ENCODE data around the gene KL.

The KL gene

GRCh38 chr13:33070713-33071112, 54.5 kb downstream of the KL start:
- in situ Hi-C loops (cut with HindIII; ENCODE audit: low pct_ligation_motif_present, low pct_unique_long_range_greater_than_20kb, low sequenced_read_pairs) = no loop called here
- DNase-seq = no peak

DNA sequence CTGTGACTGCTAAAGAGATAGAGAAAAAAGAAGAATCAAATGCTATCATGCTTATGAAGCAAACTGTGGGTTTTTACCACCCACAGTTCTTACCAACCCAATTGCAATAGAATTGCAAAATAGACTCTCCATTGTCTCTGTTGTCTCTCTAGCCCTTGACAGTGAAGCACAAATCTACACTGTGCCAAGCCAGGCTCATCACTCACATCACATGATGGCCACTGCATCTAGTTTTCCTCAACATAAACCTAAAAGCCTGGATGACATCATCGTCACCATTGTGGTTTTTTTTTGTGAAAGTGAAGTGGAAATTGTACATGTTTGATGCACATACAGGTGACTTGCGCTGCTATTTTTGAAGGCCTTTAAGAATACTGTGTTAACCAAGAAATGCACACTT, 56.1 kb downstream of the KL start:
- no peak for DNase-seq
- in situ Hi-C loops (cut with HindIII; ENCODE audit: low pct_ligation_motif_present, low pct_unique_long_range_greater_than_20kb, low sequenced_read_pairs) = no loop called here

GRCh38 chr13:33072759-33073158, 56.5 kb downstream of the KL start:
- in situ Hi-C loops (cut with HindIII; ENCODE audit: low pct_ligation_motif_present, low pct_unique_long_range_greater_than_20kb, low sequenced_read_pairs) = no loop called here
- no peak for DNase-seq

- in situ Hi-C loops (cut with HindIII; ENCODE audit: low pct_ligation_motif_present, low pct_unique_long_range_greater_than_20kb, low sequenced_read_pairs) = no loop called here
- DNase-seq = no peak
Observed at GRCh38 chr13:33073338-33073737, 57.1 kb downstream of the KL start.

- no peak for DNase-seq
- in situ Hi-C loops (cut with HindIII; ENCODE audit: low pct_ligation_motif_present, low pct_unique_long_range_greater_than_20kb, low sequenced_read_pairs) = no loop called here
Observed at GRCh38 chr13:33076001-33076992, 60.1 kb downstream of the KL start.

- in situ Hi-C loops (cut with HindIII; ENCODE audit: low pct_ligation_motif_present, low pct_unique_long_range_greater_than_20kb, low sequenced_read_pairs) = no loop called here
- DNase-seq = no peak
Observed at GRCh38 chr13:33078263-33078662, 62.0 kb downstream of the KL start.

DNA sequence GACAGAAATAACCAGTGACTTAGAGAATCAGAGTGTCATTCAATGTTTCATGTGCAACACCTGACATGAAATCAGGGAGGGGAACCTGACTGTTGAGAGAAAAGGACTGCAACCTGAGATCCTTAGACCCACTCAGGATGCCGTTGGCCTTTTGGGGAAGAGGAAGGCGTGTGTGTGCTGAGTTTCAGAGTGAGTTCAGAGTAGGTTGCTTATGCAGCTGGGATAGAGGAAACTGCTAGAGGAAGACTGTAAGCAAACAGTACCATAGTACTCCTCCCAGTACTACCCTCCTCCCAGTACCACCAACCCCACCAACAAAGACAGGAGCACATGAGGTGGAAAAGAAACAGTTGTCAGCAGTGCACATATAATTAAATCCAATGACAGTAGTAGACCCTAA, 63.7 kb downstream of the KL start:
- no peak for DNase-seq
- in situ Hi-C loops (cut with HindIII; ENCODE audit: low pct_ligation_motif_present, low pct_unique_long_range_greater_than_20kb, low sequenced_read_pairs) = no loop called here

DNA sequence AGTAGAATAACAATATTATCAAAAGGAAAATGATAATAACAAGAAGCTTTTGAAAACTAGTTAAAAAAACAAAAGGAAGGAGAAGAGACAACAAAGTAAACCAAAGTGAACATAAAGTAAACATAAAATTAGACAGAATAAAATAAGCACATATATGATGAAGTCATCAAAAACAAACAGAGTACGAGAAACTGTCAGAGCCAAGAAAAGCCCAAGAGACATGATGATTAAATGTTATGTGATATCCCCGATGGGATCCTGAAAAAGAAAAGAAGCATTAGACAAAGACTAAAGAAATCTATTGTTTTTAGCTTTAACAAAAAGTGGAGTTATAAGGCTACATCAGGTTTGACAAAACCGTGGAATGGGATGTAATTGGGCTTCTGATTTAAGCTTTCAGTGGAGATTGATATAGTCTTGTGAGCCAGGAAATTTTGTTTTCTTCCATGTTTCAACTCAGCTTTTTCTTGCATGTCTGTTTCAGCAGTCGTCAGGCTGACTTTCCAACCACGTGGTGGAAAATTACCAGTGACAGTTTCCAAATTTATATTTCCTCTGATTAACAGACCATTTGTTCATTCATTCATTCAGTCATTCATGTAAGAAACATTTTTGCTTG, 64.9 kb downstream of the KL start:
- DNase-seq = no peak
- in situ Hi-C loops (cut with HindIII; ENCODE audit: low pct_ligation_motif_present, low pct_unique_long_range_greater_than_20kb, low sequenced_read_pairs) = no loop called here

DNA sequence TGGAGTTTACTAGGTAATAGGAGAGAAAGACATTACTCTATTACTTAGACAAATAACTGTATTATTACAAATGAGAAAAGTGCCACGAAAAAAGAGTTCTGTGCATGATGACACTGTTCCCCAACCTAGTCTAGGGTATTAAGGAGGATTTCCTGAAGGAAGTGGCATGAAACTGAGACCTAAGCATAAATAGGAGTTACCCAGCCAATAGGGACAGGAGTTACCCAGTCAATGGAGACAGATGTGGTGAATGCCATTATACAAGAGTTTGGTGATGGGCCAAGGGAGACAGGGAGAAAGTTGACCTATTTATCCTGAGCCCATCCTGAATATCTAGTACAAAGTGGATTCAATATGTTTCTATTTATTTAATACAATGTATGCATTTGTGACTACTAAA, 65.4 kb downstream of the KL start:
- in situ Hi-C loops (cut with HindIII; ENCODE audit: low pct_ligation_motif_present, low pct_unique_long_range_greater_than_20kb, low sequenced_read_pairs) = no loop called here
- DNase-seq = no peak

- in situ Hi-C loops (cut with HindIII; ENCODE audit: low pct_ligation_motif_present, low pct_unique_long_range_greater_than_20kb, low sequenced_read_pairs) = no loop called here
- DNase-seq = no peak
Observed at GRCh38 chr13:33083054-33083453, 66.8 kb downstream of the KL start.

DNA sequence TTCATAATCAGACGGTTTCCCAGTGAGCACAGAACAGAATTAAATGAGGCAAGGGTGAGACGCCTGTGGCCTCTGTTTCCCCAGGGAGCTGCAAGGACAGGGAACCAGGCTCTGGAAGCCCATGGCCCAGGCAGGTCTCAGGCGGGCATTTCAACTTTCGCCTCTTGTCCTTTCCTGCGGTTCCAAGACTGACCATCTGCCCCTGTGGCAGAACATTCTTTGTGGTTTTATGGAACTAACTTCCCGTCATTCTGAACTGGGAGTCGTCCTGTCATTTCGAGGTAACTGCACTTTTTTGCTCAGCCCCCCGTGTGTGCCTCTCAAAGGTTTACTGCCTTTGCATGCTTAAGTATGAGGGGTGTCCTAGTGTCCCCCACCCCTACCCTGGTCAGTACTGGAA, 70.9 kb downstream of the KL start:
- in situ Hi-C loops (cut with HindIII; ENCODE audit: low pct_ligation_motif_present, low pct_unique_long_range_greater_than_20kb, low sequenced_read_pairs) = no loop called here
- DNase-seq = no peak

DNA sequence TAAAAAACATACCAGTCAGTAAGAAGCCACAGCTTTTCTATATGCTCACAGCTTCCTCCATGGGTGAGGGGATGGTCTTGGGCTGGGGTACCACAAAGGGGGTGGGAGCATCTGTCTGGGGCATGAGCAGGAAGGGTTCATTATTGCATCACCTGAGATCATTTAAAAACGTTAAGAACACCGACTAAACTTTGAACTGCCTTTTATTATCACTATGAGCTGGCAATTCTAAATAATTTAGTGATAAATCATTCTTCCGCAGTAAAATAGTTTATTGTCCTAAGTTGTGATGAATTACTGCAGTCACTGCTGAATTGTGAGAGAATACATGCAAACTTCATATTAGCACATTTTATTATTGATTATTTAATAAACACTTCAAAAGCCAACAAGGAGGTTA, 71.6 kb downstream of the KL start:
- DNase-seq = no peak
- in situ Hi-C loops (cut with HindIII; ENCODE audit: low pct_ligation_motif_present, low pct_unique_long_range_greater_than_20kb, low sequenced_read_pairs) = no loop called here

- in situ Hi-C loops (cut with HindIII; ENCODE audit: low pct_ligation_motif_present, low pct_unique_long_range_greater_than_20kb, low sequenced_read_pairs) = no loop called here
- DNase-seq = no peak
Observed at GRCh38 chr13:33089311-33089710, 73.1 kb downstream of the KL start.

DNA sequence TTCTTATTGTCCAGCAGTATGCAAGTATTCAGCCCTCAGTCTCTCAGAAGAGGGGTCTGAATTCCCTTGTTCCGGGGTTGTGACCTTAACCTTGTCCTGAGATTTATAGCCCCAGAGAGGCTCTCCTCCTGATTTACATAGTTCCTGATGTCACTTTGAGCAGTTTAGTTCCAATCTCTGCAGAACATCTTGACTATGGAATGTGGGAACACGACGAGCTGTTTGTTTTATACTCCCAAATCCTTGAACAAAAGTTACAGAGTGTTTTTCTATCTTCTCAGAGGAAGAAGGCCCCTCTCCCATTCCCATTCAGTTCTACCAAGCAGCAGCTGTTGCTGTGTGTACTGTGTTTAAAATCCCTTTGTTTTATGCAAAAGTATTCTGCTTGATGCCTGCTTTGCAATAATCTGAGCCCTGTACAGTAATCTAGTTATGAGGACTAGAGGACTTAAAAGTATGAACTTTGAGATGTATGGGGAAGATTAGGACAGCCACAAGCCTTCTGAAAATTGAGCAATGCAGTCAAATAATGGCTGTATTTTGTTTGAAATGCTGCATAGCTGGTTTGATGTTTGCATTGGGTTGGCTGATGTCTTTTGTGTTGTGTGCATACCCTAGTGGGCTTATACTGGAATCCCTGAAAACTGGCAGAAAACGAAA, 74.7 kb downstream of the KL start:
- in situ Hi-C loops (cut with HindIII; ENCODE audit: low pct_ligation_motif_present, low pct_unique_long_range_greater_than_20kb, low sequenced_read_pairs) = no loop called here
- no peak for DNase-seq

- in situ Hi-C loops (cut with HindIII; ENCODE audit: low pct_ligation_motif_present, low pct_unique_long_range_greater_than_20kb, low sequenced_read_pairs) = no loop called here
- DNase-seq = no peak
Observed at GRCh38 chr13:33091415-33091774, 75.2 kb downstream of the KL start.

DNA sequence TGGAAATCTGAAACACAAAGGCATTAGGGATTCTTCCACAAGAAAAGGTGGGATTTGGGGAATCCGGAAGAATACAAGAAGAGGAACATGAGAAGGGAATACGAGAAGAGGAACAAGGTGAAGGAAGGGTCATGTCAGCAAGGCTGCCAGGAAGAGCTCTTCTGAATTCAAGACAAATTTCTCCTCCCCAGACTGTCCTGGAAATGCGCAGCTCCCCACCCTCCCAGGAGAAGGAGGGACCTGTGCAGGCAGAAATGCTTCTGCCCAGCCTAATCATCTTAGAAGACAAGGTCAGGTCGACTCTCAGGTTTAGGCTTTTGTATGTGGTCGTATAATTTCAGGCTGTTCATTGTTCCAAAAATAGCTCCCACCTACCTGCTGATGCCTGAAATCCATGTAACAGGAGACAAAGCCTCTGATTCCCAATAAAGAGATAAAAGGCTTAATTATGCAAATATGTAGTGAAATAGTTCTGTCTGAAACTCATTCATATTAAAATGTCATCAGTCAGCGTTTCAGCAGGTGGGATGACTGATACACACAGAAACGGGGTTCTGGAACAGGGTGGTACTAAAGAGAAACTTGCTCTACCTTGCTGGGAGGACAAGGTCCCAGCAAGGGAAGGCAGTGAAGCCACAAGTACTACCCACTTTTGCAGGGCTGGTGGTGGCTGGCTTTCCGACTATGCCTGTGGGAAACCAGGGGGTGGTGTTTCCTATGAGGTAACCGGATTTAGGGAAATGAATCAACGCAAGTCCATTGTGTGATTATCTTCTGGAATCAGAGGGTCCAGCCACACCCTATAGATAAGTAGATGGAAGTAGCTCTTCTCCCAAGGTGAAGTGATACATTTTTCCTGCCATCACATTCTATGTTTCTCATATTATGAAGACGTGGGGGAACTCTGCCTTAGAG, 76.1 kb downstream of the KL start:
- in situ Hi-C loops (cut with HindIII; ENCODE audit: low pct_ligation_motif_present, low pct_unique_long_range_greater_than_20kb, low sequenced_read_pairs) = no loop called here
- no peak for DNase-seq

DNA sequence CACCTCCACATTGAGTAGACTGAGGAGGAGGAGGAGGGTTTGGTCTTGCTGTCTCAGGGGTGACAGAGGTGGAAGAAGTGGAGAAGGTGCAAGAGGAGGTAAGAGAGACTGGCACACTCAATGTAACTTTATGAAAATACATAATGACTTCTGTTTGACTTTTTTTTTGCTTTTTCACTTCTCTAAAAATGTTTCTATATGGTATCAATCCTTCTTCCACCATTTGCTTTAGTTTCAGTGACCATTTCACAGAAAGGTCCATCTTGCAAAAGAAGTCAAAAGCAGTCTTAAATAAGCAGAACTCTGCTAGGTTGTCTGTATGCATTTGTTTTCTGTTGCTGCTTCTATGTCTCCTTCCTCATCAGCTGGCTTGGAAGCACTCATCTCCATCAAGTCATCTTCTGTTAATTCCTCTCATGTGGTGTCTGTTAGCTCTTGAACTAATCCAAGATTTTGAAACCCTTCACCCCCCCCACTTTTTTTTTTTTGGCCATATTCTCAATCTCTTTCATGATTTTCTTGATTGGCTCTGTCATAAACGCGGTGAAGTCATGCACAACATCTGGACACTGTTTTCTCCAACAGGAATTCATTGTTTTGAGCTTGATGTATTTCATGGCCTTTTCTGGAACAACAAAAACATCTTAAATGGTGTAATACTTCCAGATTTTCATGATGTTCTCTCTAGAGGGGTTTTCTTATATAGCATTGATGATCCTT, 80.8 kb downstream of the KL start:
- in situ Hi-C loops (cut with HindIII; ENCODE audit: low pct_ligation_motif_present, low pct_unique_long_range_greater_than_20kb, low sequenced_read_pairs) = no loop called here
- no peak for DNase-seq

DNA sequence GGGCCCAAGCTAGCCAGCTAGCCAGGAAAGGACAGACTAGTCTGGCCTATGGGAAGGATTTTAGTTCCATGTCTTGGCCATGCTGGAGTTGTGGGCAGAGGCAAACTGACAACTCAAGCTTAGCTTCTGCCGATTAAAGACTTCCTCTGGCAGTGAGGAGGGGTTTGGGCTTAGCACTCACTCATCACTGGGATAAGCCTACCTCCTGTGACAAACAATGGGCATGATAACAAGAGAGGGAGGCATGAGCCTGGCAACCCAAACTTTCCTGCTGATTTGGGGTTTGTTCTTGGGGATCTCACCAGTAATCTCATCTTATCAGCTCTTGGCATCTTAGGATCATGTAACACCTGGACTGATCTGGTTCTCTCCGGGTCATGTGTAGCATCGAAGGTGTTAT, 83.6 kb downstream of the KL start:
- in situ Hi-C loops (cut with HindIII; ENCODE audit: low pct_ligation_motif_present, low pct_unique_long_range_greater_than_20kb, low sequenced_read_pairs) = no loop called here
- no peak for DNase-seq

All from ACHN (cell line).